Spleen (tissue), 7 donors: ENCODE data around the gene PDE4D.

Experiments
- POLR2A ChIP-seq, 3 donors: fragments of 450-650 bp; IDR thresholded peaks; one replicate each; pipeline ENCODE4 v1.5.1; 2017; ENCODE audit warnings: antibody characterized with exemption in 3 of 3, mild to moderate bottlenecking in 1 of 3
- TF ChIP-seq, protein P1 (sequence below), 11 experiments: fragments of 200-600 bp in 7 of 11; fragments of 450-650 bp in 4 of 11; sonication (generic) in 4 of 11; IDR thresholded peaks in 8 of 11; conservative IDR thresholded peaks in 3 of 11; 1 replicate in 7 of 11; 2 replicates in 4 of 11; pipeline versions ENCODE4 v1.4.0 to v1.8.0; 2016 to 2021; ENCODE audit warnings: antibody characterized with exemption in 11 of 11, inconsistent platforms in 4 of 11, mild to moderate bottlenecking in 1 of 11
- donor health status: DM: no; HTN: no; CAD: no; lungs with moderate emphysema.
- donor health status: DM: no; HTN: no; CAD: no.
- donor health status: DM: no; HTN: no; CAD: no.

DNA sequence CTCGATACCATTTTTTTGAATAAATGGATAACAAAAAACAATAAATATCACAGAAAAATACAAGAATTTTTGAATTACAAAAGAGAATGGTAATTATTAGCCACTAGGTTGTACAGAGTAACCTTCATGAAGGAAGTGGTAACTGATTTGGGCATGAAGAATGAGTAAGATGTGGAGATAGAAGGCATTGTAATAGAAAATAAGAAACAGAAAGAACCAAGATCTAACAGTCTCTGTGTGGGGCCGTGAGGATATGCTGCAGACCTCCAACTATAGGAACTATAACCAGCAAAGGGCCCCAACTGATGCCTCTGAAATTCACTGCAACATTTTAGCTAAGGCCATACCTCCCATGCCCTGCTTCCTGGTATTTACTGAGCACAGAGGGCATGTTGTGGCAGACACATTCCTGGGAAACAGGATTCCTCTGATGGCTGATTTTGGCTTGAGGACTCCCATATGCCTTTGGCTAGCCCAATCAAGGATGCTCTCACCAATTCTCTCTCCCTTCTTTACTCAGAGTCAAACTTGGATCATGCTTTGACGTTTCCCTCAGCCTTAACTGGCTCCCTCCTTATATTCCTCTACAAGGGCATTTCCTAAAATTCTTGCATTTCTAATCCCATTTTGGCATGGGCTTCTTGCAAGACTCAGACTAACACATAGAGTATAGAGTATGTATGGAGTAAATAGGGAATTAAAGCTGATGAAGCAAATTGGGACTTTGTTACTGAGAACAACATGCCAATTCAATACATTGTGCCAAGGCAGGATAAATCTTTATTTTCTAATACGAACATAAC lies 208.9 kb downstream of the PDE4D start:
- TF ChIP-seq, protein P1, sequence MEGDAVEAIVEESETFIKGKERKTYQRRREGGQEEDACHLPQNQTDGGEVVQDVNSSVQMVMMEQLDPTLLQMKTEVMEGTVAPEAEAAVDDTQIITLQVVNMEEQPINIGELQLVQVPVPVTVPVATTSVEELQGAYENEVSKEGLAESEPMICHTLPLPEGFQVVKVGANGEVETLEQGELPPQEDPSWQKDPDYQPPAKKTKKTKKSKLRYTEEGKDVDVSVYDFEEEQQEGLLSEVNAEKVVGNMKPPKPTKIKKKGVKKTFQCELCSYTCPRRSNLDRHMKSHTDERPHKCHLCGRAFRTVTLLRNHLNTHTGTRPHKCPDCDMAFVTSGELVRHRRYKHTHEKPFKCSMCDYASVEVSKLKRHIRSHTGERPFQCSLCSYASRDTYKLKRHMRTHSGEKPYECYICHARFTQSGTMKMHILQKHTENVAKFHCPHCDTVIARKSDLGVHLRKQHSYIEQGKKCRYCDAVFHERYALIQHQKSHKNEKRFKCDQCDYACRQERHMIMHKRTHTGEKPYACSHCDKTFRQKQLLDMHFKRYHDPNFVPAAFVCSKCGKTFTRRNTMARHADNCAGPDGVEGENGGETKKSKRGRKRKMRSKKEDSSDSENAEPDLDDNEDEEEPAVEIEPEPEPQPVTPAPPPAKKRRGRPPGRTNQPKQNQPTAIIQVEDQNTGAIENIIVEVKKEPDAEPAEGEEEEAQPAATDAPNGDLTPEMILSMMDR (IDR thresholded peaks at IDR 0.05 in 8 of 11, conservative IDR thresholded peaks at IDR 0.05 in 3 of 11) = no peak
- TF ChIP-seq POLR2A (IDR thresholded peaks at IDR 0.05) = no peak
